Measurements from ENCODE around the gene OCA2. TPM values are rescaled to one million over a fixed set of nuclear protein-coding genes. Genes with fewer than 3 reads are reported as not detected.

Gene OCA2
- total RNA-seq, 1 experiment from 2014 or later = 0.31 TPM

DNA sequence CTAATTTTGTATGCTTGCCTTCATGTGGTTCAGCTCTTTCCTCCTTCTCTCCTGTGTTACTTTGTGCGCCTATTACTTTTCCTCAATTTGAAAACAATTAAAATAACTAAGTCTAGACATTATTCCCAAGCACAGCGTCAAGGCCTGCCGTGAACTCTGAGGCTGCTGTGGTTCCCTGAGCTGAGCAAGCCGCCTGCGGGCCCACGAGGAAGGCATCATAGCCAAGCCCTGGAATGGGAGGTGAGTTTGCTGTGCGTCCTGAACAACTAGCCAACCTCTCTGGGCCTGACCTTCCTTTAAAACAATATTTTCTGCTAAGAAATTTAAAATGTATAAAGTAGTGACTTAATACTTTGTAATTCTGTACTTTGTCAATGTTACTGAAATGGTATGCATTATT, 327.2 kb downstream of the OCA2 start:
- Histone ChIP-seq H3K4ac (ENCODE audit: low read depth, low read length) (no peak overlapping the region), H3K27ac (ENCODE audit: insufficient read length, low read depth, low read length) (no peak overlapping the region), H2AFZ (ENCODE audit: low read length) (no peak overlapping the region), H2BK12ac (ENCODE audit: insufficient read length, low read depth, low read length) (no peak overlapping the region), H2AK5ac (ENCODE audit: insufficient read length, low read length) (no peak overlapping the region), H2BK5ac (ENCODE audit: insufficient read length, low read length) (no peak overlapping the region), H3K79me2 (ENCODE audit: insufficient read depth, low read length) (no peaks in the 10 kb centered on the region), H2BK15ac (ENCODE audit: low read depth, low read length) (no peak overlapping the region), H4K5ac (ENCODE audit: insufficient read length, low read depth, low read length) (no peak overlapping the region), H3K23me2 (ENCODE audit: insufficient read length, low read depth, low read length, poor library complexity, severe bottlenecking) (no peaks in the 10 kb centered on the region), H2BK120ac (ENCODE audit: low read depth, low read length, poor library complexity, severe bottlenecking) (no peak overlapping the region), H2BK20ac (ENCODE audit: low read depth, low read length, poor library complexity, severe bottlenecking) (no peak overlapping the region), H3K56ac (ENCODE audit: insufficient read length, low read depth, low read length) (no peak overlapping the region), H4K8ac (replicated peaks; ENCODE audit: insufficient read length, low read depth, low read length) (no peak overlapping the region), H3K14ac (ENCODE audit: insufficient read depth, low read length) (no peak overlapping the region), H3K9me3 (ENCODE audit: control insufficient read depth, low read depth, low read length) (no peaks in the 10 kb centered on the region), H3T11ph (ENCODE audit: low read length) (no peak overlapping the region), H3K9ac (ENCODE audit: extremely low read depth, insufficient read length, low read length) (no peak overlapping the region), H3K4me2 (ENCODE audit: insufficient read depth, insufficient read length, low read length) (no peak overlapping the region), H3K4me1 (ENCODE audit: insufficient read depth, low read length) (no peaks in the 10 kb centered on the region), H4K91ac (ENCODE audit: insufficient read length, low read depth, low read length) (no peak overlapping the region), H3K79me1 (ENCODE audit: insufficient read depth, low read depth, low read length, poor library complexity, severe bottlenecking) (no peaks in the 10 kb centered on the region), H3K27me3 (ENCODE audit: insufficient read depth, low read length) (no peaks in the 10 kb centered on the region), H3K23ac (ENCODE audit: insufficient read length, low read depth, low read length) (no peak overlapping the region), H4K20me1 (ENCODE audit: control insufficient read depth, insufficient read depth, insufficient read length) (no peaks in the 10 kb centered on the region), H3K18ac (ENCODE audit: insufficient read length, low read depth, low read length) (no peak overlapping the region)
- Mint-ChIP-seq H3K36me3 (ENCODE audit: insufficient read depth in 1 of 3, low read depth in 3 of 3) (peaks cover 4 to 10% (median 7%) of the 10 kb centered on the region in 3 experiments; a peak in 6 of 7 replicates), H3K9me3 (peaks cover 9 to 10% of the 10 kb centered on the region in 2 experiments), H3K27me3 (ENCODE audit: low read depth) (no peaks in the 10 kb centered on the region; the same call in none of the 2 replicates), H3K4me1 (peaks cover 14 to 21% of the 10 kb centered on the region in 2 experiments), H3K4me3 (no peak overlapping the region), H3K27ac (no peak overlapping the region; a peak in 1 of 7 replicates)
- no peak for DNase-seq
- no CpG with 5 or more reads among the region's 7 CpGs for WGBS (ENCODE audit: extremely low coverage, insufficient read length, low lambda C conversion rate)
- TF ChIP-seq, protein P1, sequence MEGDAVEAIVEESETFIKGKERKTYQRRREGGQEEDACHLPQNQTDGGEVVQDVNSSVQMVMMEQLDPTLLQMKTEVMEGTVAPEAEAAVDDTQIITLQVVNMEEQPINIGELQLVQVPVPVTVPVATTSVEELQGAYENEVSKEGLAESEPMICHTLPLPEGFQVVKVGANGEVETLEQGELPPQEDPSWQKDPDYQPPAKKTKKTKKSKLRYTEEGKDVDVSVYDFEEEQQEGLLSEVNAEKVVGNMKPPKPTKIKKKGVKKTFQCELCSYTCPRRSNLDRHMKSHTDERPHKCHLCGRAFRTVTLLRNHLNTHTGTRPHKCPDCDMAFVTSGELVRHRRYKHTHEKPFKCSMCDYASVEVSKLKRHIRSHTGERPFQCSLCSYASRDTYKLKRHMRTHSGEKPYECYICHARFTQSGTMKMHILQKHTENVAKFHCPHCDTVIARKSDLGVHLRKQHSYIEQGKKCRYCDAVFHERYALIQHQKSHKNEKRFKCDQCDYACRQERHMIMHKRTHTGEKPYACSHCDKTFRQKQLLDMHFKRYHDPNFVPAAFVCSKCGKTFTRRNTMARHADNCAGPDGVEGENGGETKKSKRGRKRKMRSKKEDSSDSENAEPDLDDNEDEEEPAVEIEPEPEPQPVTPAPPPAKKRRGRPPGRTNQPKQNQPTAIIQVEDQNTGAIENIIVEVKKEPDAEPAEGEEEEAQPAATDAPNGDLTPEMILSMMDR (conservative IDR thresholded peaks at IDR 0.05) = no peak

Data from H9 (cell line).